ENCODE measurements around the gene CEP131.
A peak's percentile ranks its signal among the peaks of the same experiment; 100 is the strongest.
"Not testable (repeated sequence)": the region's sequence is repeated elsewhere in the genome, so short reads cannot be mapped to it uniquely, and the experiment has no call there.

Gene CEP131

GRCh38 chr17:81238815-81239713, 16.3 kb upstream of the CEP131 start, which contains the start of the genes NDUFAF8 and TEPSIN:
TSS of gene NDUFAF8 (plus strand) at chr17:81239318. CDS start at chr17:81239364, 46 bp downstream.
TSS of gene TEPSIN (minus strand) at chr17:81239055. CDS start at chr17:81239033, 22 bp downstream.
- peak; percentile 97 for DNase-seq (ENCODE audit: low spot score)

GRCh38 chr17:81238490-81238814, 15.7 kb upstream of the CEP131 start:
- DNase-seq (ENCODE audit: low spot score): no peak

- DNase-seq (ENCODE audit: low spot score): no peak
Measured at GRCh38 chr17:81237591-81238489, 15.1 kb upstream of the CEP131 start.

GRCh38 chr17:81236784-81237183, 14.0 kb upstream of the CEP131 start:
- no peak for DNase-seq (ENCODE audit: low spot score)

- no peak for DNase-seq (ENCODE audit: low spot score)
Measured at GRCh38 chr17:81235822-81236740, 13.3 kb upstream of the CEP131 start.

GRCh38 chr17:81234940-81235821, 12.4 kb upstream of the CEP131 start:
- no peak for DNase-seq (ENCODE audit: low spot score)

- no peak for DNase-seq (ENCODE audit: low spot score)
Measured at GRCh38 chr17:81234506-81234855, 11.7 kb upstream of the CEP131 start.

GRCh38 chr17:81233811-81234505, 11.2 kb upstream of the CEP131 start:
- no peak for DNase-seq (ENCODE audit: low spot score)

- DNase-seq (ENCODE audit: low spot score): no peak
Measured at GRCh38 chr17:81233316-81233715, 10.6 kb upstream of the CEP131 start.

GRCh38 chr17:81232616-81233241, 10.0 kb upstream of the CEP131 start:
- DNase-seq (ENCODE audit: low spot score): no peak

- DNase-seq (ENCODE audit: low spot score): no peak
Measured at GRCh38 chr17:81231766-81232581, 9.2 kb upstream of the CEP131 start.

GRCh38 chr17:81231121-81231645, 8.4 kb upstream of the CEP131 start:
- DNase-seq (ENCODE audit: low spot score): no peak

GRCh38 chr17:81230043-81230820, 7.5 kb upstream of the CEP131 start:
- no peak for DNase-seq (ENCODE audit: low spot score)

GRCh38 chr17:81229666-81229920, 6.8 kb upstream of the CEP131 start:
- DNase-seq (ENCODE audit: low spot score): no peak

GRCh38 chr17:81228834-81229665, 6.3 kb upstream of the CEP131 start:
- DNase-seq (ENCODE audit: low spot score): no peak

- DNase-seq (ENCODE audit: low spot score): no peak
Measured at GRCh38 chr17:81228420-81228819, 5.7 kb upstream of the CEP131 start.

- DNase-seq (ENCODE audit: low spot score): not testable (repeated sequence)
Measured at GRCh38 chr17:81227630-81228029, 4.9 kb upstream of the CEP131 start.

All from left forelimb (tissue), 1 donor.